NCI-H146 treated with DMSO at 0.1 percent for 48 hours (cell line): ENCODE results near the gene MITD1.
A peak's percentile ranks its signal among the peaks of the same experiment; 100 is the strongest.
"Not testable (repeated sequence)": the region's sequence is repeated elsewhere in the genome, so short reads cannot be mapped to it uniquely, and the experiment has no call there.

Experiments used
- DNase-seq: peaks from one replicate; lab custom pipeline; 2025; ENCODE audit not compliant: unreplicated experiment; lab: John Stamatoyannopoulos, UW

Gene MITD1

GRCh38 chr2:99154643-99155536 lies 26.0 kb downstream of the MITD1 start, which contains the start of the genes LIPT1 and TSGA10:
Gene LIPT1 (plus strand): TSS chr2:99154967. CDS start chr2:99161958, 6,991 bp downstream.
Gene TSGA10 (minus strand): TSS chr2:99154942. CDS start chr2:99109439, 45,503 bp downstream.
- DNase-seq = peak; percentile 52

DNA sequence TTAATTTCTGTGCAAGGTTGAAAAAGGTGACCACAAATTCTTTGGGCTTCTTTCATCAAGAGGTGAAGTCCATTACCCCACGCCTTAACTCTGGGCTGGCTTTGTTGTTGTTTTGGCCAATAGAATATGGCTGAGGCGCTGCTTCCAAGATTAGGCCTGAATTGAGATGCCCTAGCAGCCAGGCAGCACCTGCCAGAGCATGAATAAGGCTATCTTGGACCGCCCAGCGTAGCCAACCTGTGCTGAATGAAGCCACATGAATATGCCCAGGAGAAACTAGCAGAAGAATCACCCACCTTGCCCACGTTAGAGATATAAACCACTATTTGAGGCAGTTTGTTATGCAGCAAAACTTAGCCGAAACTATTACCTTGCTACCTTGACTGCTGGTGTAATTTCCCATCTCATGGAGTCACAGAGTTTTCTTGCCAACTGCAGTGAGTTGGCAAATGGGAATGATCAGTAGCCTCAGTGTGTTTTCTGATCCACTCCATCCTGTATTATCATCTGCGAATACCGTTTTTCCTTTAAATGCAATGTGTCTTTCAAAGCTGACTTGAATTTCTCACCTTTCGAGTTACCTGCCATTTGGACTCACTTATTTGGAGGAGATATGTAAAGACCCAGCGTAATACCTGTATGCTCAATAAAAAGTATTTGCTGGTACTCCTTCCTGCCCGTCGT lies 26.8 kb downstream of the MITD1 start:
- no peak for DNase-seq

DNA sequence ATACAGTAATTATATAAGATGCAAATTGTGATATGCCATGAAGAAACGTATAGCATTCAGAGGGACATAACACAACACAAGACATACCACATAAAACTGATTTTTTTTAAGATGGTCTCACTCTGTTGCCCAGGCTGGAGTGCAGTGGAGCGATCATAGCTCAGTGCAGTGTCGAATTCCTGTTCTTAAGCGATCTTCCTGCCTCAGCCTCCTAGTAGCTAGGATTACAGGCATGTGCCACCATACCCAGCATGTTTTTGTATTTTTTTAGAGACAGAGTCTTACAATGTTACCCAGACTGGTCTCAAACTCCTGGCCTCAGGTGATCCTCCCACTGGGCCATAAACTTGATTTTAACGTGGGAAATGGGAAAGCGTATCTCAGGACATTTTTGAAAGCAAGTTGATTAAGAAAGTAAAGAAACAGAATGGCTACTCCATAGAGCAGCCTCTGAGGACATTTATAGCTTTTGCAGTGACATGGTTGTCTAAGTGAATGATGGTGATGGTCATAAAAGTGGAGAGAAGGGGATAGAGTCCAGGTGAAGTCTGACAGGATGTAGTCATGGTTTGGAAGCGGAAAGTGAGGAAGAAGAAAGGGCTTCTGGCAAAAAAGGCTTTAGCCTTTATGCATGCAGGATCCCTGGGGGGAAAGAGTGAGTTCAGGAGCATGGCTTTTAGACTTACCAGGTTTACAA lies 28.5 kb downstream of the MITD1 start:
- DNase-seq = no peak

DNA sequence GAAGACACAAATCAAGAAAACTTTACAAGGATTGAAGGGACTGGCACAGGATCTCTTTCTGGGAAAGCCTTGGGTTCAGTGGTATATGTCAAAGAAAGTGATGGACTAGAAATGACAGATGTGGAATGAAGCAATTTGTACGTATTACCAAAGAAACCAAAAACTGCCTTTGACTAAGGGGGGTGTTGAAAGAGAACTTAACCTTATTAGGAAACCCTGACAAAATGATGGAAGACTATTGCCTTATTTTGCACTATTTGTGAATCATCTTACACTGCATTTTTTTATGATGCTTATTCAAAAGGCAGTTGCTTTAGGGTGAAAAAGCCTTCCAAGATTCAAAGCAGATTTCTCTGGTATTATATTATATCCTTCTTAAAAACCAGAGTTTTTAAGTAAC lies 30.2 kb downstream of the MITD1 start:
- no peak for DNase-seq

- DNase-seq = peak; percentile 96
Observed at GRCh38 chr2:99141110-99142108, 39.4 kb downstream of the MITD1 start, which contains the start of gene C2orf15. Gene C2orf15 (plus strand): TSS chr2:99141707. CDS start chr2:99150559, 8,852 bp downstream.

DNA sequence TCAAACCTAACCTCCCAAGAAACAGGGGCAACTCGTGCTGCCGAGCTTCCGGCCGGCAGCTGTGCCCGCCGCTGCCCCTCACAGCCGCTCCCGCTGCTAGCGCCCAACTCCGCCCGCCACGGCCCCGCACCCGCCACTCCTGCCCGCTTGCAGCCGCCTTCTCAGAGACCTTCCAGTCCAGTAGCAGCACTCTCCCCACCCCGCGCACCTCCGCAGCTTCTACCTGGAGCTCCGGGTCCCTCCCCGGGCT lies 40.1 kb downstream of the MITD1 start:
- no peak for DNase-seq

DNA sequence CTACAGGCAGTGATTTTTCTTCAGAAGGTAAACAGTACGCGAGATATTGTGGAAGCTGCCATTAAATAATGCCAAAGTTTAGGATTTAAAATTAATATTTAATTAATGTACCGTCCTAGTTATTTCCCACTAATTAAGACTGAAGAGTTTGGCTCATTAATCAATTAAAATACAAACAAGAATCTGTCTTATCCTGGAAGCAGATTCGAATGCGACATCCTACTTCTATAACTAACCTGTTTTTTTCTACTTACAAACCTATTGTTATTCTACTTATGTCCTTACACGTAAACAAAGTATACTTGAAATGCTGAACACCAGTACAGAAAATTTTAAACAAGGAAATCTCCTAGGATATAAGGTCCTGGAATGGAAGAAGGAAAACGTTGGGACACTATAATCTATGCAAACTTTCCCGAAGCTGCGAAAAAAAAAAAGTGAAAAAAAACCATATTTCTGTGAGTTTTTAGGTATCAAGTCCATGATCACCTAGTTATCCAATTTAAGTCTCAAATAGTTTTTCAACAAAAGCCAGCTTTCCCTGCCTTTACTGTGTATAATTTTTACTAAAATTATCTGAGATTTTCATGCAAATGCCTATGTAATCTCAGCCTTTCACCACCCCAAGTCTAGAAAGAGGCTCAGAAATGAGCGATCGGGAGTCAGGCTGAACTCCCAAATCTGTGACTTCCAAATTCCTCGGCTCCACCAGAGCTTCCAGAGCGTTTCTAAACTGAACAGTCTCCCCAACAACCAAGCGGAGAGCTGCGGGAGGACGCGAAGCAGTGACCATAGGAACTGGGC lies 40.6 kb downstream of the MITD1 start:
- DNase-seq = no peak

- no peak for DNase-seq
Observed at GRCh38 chr2:99139003-99139402, 41.9 kb downstream of the MITD1 start.

DNA sequence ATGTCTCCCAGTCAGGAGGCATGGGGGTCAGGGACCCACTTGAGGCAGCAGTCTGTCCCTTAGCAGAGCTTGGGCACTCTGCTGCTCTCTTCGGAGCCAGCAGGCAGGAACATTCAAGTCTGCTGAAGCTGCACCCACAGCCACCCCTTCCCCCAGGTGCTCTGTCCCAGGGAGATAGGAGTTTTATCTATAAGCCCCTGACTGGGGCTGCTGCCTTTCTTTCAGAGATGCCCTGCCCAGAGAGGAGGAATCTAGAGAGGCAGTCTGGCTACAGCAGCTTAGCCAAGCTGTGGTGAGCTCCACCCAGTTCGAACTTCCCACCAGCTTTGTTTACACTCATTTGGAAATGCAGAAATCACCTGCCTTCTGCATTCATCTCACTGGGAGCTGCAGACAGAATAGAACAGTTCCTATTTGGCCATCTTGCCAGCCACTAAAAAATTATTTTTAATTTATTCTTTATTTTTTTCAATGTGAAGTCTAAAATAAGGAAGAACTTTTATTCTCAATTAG lies 45.8 kb downstream of the MITD1 start:
- not testable (repeated sequence) for DNase-seq

GRCh38 chr2:99127981-99128380 lies 52.9 kb downstream of the MITD1 start:
- no peak for DNase-seq
